GM21576 (cell line): ENCODE results near the gene ADCY5.

Experiments
- ATAC-seq: cut with Tn5 transposase; IDR thresholded peaks from one replicate; pipeline ENCODE4 v1.9.1; 2021; ENCODE audit warnings: mild to moderate bottlenecking, moderate library complexity; ENCODE audit not compliant: unreplicated experiment

Gene ADCY5

DNA sequence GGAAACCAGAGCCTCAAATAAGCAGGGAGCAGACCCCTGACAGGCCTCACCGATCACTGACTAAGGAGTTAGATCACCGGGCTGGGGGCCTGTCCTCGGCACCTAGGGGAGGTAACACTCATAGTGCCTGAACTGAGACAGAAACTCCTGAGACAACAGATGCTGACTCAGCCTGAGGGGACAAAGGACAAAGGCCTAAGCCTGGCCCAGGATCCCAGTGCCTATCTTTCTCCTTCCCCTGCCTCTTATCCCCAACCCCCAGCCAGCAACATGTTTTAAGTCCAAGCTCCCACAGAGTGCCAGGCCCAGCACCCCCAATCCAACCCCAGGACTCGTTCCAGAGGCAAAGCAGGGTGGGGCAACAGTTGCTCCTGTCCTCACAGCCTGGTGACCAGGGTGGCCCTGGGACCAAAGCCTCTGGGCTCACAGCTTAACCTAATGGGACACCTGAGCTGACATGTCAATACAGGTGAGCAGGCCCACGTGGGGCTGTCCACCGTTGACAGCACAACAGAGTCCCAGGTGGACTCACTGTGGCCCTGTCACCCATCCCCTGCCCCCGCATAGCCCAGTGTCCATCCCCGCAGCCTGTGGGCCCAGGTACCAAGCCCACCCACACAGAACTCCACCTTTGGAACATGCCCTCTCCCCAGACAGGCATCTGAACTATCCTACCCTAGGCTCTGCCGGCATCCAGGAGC lies 37.4 kb downstream of the ADCY5 start:
- ATAC-seq = no peak

DNA sequence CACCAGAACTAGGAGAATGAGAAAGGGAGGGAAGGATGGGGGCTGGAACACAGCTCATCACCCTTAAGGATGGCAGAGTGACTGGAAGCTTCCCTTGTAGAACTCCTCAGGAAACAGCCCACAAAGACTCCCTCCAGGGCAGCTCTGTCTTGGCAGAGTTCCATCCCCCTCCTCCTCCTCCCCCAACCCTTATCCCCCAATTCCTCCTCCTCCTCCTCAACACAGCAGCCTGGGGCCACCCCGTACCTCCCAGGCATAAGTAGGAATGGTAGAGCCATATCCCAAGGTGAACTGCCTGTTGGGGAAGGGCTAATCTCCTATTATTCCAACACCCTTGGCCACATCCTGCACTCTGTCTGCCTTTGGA lies 38.8 kb downstream of the ADCY5 start:
- ATAC-seq = no peak

DNA sequence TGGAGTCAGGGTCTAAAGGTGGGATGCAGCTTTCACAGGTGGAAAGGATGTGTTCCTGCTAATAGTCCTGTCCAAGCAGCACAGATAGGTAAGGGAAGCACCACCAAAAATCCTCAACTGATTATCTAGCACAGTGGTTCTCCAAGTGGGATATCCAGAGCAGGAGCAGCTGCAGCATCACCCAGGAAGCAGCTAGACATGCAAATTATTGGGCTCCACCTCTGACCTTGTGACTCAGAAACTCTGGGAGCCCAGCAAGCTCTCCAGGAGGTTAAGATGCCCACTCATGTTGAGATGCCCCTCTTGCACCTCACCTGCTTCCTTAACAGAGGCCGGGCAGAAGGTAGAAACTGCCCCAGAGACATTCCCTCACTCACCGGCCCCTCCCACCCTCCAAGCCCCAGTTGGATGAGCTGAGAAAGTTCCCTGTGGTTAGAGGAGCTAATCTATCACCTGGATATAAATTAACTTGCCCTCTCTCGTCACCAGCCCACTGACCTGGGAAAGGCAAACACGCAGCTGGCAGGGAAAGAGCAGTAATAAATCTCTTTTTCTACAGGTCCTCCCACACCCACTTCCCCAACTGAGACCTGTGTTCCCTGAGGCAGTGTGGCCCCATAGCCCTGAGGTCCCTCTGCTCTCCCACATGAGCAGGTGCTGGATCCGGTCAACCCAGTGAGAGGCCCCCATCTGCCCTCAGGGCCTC lies 39.3 kb downstream of the ADCY5 start:
- ATAC-seq = no peak

DNA sequence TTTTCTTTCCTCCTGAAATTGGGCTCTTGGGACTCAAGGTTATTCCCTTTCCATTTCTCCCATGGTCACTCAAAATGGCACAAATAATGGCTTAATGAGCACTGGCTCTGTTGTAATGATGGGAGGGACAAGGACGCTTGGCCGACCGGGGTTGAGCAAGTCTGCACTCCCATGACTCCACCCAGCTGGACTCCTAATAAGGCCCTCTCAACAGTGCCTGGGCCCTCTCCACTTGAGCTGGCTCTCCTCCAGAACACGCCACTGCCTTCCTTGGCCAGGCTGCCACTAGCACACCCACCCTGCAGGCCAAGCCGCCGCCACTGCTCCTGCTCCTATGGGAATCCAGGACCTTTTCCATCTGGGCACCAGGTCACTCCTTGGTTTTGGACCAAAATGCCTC lies 42.3 kb downstream of the ADCY5 start:
- ATAC-seq = no peak

- no peak for ATAC-seq
Measured at GRCh38 chr3:123405936-123406510, 42.9 kb downstream of the ADCY5 start.

DNA sequence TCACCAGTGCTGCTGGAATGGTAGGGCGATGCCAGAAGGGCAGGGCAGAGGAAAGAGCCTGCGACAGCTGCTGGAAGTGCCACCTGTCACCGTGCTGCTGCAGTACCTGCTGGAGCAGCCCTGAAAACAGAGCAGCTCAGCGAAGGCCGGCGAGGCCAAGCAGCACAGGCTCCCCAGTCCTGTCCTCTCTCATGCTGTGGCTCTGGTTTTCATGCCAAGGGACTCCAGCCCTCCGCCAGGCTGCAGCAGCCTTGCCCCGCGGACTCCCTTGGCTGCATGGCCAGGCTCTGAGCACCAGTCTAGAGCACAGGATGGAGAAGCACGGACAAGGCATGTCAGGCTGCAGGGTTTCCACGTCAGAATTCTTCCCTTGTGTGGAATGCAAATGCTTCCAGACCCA lies 43.9 kb downstream of the ADCY5 start:
- ATAC-seq = no peak

DNA sequence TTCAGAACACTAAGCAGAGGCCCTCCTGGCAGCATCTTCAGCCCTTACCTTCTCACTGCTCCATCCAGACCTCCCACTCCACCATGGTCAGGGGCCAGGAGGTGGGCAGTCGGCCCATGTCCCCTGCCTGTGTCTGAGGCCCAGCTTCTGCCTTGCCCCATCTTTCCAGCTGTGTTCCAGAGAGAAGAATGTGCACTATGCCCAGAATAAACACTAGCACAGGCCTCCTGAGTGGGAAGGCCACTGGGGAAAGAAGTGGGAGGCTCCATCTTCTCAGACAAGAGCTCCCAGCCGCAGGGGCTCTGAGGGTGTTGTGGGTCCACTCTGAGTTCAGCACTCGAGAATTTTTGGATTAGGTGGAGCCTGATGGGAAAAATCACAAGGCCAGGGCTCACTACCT lies 44.5 kb downstream of the ADCY5 start:
- ATAC-seq = no peak

- ATAC-seq = no peak
Measured at GRCh38 chr3:123401836-123402530, 46.9 kb downstream of the ADCY5 start.

DNA sequence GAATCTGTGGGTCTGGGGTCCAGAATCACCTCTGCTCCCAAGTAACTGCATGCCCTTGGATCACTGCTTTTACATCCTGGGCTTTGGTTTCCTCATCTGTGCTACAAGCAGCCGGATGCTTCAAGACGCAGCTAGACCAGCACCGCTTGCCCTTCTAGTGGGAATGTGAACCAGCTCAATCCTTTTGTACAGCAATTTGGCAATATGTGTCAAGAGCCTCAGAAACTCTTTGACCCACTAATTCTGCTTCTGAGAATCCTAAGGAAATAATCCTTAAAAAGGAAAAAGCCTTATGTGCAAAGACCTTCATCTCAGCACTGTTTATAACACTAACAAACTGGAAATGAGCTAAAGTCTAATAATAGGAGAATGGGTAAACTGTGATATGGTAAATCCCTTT lies 48.7 kb downstream of the ADCY5 start:
- no peak for ATAC-seq

- no peak for ATAC-seq
Measured at GRCh38 chr3:123399653-123400052, 49.2 kb downstream of the ADCY5 start.

- ATAC-seq = no peak
Measured at GRCh38 chr3:123397921-123398785, 50.7 kb downstream of the ADCY5 start.

- ATAC-seq = no peak
Measured at GRCh38 chr3:123397050-123397590, 51.8 kb downstream of the ADCY5 start.

DNA sequence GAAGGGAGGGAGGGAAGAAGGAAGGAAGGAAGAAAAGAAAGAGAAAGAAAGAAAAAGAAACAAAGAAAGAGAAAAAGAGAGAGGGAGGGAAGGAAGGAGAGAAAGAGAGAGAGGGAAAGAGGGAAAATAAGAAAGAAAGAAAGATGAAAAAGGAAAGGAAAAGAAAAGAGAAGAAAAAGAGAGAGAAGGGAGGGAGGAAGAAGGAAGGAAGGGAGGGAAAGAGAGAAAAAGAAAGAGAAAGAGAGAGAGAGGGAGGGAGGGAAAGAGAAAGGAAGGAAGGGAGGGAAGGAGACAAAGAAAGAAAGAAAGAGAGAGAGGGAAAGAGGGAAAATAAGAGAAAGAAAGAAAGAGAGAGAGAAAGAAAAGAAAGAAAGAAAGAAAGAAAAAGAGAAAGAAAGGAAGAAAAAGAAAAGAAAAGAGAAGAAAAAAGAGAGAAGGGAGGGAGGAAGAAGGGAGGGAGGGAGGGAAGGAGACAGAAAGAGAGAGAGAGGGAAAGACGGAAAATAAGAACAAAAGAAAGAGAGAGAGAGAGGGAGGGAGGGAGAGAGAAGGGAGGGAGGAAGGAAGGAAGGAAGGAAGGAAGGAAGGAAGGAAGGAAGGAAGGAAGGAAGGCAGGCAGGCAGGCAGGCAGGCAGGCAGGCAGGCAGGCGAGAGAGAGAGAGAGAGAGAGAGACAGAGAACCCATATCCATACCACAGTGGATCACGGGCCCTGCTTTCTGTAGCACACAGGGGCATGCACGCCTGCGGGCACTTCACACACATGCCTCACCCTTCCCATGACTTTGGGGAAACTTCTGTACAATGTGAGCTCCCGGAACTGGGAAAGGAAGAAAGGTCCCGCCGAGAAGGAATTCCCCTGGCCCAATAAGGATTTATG lies 52.5 kb downstream of the ADCY5 start:
- ATAC-seq = no peak

DNA sequence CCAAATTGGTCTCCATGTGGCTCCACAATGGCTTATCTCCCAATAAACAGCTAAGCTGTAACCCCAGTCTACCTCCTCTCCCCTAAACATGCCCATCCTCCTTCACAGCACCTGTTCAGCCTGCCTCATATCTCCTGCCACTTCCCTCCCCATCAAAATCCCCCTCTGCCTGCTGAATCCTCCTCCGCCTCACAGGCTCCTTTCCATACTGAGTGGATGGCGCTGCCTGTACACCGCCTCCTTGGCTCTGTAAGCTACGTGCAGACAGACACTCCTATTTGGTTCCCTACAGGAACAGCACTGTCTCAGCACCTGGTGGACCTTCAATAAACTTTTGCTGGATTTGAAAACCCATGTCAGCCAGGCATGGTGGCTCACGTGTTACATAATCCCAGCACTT lies 53.7 kb downstream of the ADCY5 start:
- ATAC-seq = no peak

DNA sequence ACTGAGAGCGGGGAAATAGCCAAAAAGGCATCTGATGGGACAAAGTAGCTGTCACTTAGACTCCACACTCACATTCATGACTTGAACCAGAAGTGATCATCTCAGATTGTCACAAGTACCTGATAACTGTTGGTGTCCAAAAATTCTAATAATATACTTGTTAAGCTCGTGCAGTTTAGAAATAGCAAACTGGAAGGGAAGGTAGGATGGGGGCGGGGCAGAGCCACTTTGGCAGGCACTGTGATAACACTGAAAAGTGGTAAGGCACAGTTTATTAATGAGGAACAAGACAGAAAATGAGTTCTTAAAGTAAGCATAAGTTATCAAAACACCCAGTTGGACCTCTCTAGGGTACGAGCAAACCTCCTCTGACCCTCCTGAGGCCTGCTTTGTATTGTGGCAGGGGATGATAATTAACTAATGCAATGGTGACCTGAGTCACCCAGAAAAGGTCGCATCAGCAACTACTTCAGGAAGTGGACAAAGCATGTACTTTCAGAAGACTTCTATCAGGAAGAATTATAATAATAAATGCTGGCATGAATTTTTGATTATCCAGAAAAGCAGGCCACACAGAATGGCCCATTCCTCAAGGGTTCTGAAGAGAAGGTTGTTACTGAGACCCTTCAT lies 54.4 kb downstream of the ADCY5 start:
- ATAC-seq = no peak

DNA sequence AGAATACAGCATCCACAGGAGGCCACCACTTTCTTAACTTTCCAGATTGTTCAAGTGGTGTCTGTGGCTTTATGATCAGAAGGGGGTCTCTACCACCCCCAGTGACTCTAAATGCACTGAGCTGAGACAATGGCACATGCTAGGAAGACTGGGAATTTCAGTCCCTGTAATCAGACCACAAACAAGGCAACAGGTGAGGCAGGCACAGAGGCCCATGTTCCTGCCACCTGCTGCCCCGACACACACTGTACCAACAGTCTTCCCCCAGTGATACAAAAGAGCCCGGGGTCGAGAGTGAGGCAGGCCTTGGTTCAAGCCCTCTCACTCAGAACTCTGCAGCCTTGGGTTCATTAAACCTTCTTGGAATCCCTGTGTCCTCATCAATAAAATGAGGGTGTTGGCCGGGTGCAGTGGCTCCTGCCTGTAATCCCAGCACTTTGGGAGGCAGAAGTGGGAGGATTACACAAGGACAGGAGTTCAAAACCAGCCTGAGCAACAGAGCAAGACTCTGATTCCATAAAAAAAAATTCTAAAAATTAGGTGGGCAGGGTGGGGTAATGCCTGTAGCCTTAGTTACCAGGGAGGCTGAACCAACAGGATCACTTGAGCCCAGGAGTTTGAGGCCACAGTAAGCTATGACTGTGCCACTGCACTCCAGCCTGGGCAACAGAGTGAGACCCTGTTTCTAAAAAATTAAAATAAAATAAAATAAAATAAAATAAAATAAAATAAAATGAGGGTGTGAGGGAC lies 55.8 kb downstream of the ADCY5 start:
- ATAC-seq = no peak

GRCh38 chr3:123392368-123392767 lies 56.5 kb downstream of the ADCY5 start:
- ATAC-seq = no peak

DNA sequence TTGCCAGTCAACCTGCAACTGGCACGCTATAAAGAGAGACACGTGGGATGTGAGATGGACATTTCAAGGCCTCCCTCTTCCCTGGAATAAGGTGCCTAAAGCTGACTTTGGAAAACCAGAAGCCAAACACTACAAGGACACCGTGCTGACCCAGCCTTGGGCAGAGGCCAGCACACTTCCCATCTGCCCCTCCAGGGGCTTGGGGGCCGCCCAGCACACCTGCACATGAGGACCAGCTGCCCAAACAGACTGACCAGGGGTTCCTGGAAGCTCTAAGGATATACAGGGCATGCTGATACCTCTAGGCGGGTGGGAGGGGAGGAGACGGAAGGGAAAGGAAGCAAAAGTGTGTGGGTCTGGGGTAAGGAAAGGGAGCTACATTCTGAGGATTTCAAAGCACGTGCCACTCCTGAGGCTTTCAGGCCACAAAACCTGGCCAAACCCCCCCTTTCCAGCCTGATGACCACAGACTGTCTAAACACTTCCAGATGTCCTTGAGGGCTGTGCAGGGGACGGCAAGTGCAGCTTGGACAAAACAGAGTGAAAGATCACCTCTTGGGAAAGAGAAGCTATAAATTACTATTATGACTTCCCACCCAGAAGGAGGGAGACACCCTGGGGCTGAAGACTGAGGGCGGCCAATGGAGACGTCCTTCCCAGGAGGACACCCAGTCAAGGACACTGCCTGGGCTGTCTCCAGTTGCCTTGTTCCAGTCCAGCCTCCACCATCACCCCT lies 57.9 kb downstream of the ADCY5 start:
- ATAC-seq = no peak
